Measurements from ENCODE around the gene ADAMTS7. TPM values are rescaled to one million over a fixed set of nuclear protein-coding genes. Genes with fewer than 3 reads are reported as not detected.

The ADAMTS7 gene
- total and polyA plus RNA-seq, 2 donors (not counting 1 experiment from before 2014, with no cell fraction given), result 0.10 to 16.6 TPM

DNA sequence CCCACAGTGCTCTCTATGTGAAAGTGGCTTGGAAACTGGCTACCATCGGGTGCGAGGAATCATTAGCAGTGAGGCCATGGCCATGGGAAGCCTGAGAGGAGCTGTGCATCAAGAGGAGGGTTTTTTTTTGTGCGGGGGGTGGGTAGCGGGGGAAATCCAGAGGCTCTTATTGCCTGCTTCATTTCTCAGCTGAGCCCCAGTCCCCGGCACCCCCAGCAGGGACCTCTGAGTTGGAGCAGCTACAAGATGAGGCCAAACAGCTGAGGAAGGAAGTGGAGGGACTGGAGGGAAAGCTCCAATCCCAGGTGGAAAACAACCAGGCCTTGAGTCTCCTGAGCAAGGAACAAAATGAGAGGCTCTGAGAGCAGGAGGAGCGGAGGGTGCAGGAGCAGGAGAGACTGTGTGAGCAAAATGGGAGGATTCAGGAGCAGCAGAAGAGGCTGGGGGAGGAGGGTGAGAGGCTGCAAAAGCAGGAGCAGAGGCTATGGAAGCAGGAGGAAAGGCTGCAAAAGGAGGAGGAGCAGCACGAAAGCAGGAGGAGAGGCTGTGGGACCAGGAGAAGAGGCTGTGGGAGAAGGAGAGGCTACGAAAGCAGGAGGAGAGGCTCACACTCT lies 76.7 kb downstream of the ADAMTS7 start:
- no peaks in the 10 kb centered on the region for H3K4me1 ChIP-seq (ENCODE audit: control insufficient read depth in 2 of 2, insufficient read depth in 2 of 2, low read length in 2 of 2)
- ATAC-seq (ENCODE audit: low read depth) (no peak), DNase-seq (no peak)
- H3K36me3 ChIP-seq (replicated peaks in 1 of 2; ENCODE audit: control extremely low read depth in 1 of 2, control insufficient read depth in 1 of 2, extremely low read depth in 1 of 2, insufficient read depth in 2 of 2, low read length in 1 of 2), result no peaks in the 10 kb centered on the region
- WGBS (ENCODE audit: insufficient coverage), result 84% methylated on average over 7 of the region's 8 CpGs
- peaks cover 2% of the 10 kb centered on the region for H3K4me1 Mint-ChIP-seq
- H3K27me3 ChIP-seq (replicated peaks in 1 of 4; ENCODE audit: control extremely low read depth in 1 of 4, control insufficient read depth in 3 of 4, insufficient read depth in 4 of 4, low read length in 3 of 4), result no peaks in the 10 kb centered on the region
- peaks cover 34% of the 10 kb centered on the region for H3K27me3 Mint-ChIP-seq
- POLR2A ChIA-PET, result no interaction called here
- TF ChIP-seq, protein P1, sequence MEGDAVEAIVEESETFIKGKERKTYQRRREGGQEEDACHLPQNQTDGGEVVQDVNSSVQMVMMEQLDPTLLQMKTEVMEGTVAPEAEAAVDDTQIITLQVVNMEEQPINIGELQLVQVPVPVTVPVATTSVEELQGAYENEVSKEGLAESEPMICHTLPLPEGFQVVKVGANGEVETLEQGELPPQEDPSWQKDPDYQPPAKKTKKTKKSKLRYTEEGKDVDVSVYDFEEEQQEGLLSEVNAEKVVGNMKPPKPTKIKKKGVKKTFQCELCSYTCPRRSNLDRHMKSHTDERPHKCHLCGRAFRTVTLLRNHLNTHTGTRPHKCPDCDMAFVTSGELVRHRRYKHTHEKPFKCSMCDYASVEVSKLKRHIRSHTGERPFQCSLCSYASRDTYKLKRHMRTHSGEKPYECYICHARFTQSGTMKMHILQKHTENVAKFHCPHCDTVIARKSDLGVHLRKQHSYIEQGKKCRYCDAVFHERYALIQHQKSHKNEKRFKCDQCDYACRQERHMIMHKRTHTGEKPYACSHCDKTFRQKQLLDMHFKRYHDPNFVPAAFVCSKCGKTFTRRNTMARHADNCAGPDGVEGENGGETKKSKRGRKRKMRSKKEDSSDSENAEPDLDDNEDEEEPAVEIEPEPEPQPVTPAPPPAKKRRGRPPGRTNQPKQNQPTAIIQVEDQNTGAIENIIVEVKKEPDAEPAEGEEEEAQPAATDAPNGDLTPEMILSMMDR (IDR thresholded peaks at IDR 0.05), result no peak
- TF ChIP-seq EZH2 (IDR thresholded peaks at IDR 0.05; ENCODE audit: borderline replicate concordance, insufficient read depth, low read depth, low read length, poor library complexity, severe bottlenecking), result no peak
- no peaks in the 10 kb centered on the region for H3K79me2 ChIP-seq (ENCODE audit: control insufficient read depth, insufficient read depth, low read length)
- H2AFZ ChIP-seq (ENCODE audit: insufficient read depth, low read depth, low read length, poor library complexity, severe bottlenecking), result no peak overlapping the region
- H3K9me3 ChIP-seq (ENCODE audit: control extremely low read depth in 1 of 3, control insufficient read depth in 2 of 3, insufficient read depth in 1 of 3, low read length in 2 of 3), result no peaks in the 10 kb centered on the region
- no peak overlapping the region for H3K27ac Mint-ChIP-seq
- intact Hi-C loops (cut with micrococcal nuclease), result no loop called here
- no peak overlapping the region for H3K27ac ChIP-seq (ENCODE audit: low read length in 2 of 2)
- CTCF ChIA-PET, result no interaction called here
- no peak overlapping the region for H3K4me2 ChIP-seq (replicated peaks; ENCODE audit: low read depth, low read length, poor library complexity, severe bottlenecking)
- no peak overlapping the region for H3K4me3 ChIP-seq (ENCODE audit: control extremely low read depth in 1 of 5, extremely low read depth in 1 of 5, insufficient read depth in 1 of 5, low read depth in 2 of 5, low read length in 4 of 5)
- H4K20me1 ChIP-seq (ENCODE audit: control insufficient read depth, insufficient read depth, low read length, poor library complexity, severe bottlenecking), result no peaks in the 10 kb centered on the region
- no peaks in the 10 kb centered on the region for H3K9me3 Mint-ChIP-seq (ENCODE audit: insufficient read depth)
- H3K4me3 Mint-ChIP-seq, result no peak overlapping the region
- H3K9ac ChIP-seq (ENCODE audit: low read length), result no peak overlapping the region

DNA sequence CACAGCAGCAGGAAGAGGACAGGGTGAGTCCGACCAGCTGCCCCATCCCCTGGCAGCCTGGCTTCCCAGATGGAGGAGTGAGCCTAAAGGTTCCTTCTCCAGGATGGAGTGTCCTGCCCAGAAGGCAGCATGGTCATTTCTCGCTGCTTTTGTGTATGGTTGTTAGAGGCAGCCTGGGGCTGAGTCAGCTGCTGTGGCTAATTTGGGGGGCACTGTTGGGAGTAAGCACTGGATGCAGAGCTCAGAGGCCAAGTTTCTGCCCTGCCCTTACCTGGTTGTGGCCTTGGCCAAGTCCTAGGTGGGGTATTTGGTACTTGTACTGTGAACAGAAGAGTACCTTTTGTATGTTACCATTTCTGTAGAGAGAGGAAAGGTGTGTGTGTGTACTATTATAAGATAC lies 78.6 kb downstream of the ADAMTS7 start:
- peaks cover 29% of the 10 kb centered on the region for H3K27me3 Mint-ChIP-seq
- no peaks in the 10 kb centered on the region for H4K20me1 ChIP-seq (ENCODE audit: control insufficient read depth, insufficient read depth, low read length, poor library complexity, severe bottlenecking)
- no peaks in the 10 kb centered on the region for H3K79me2 ChIP-seq (ENCODE audit: control insufficient read depth, insufficient read depth, low read length)
- H3K9me3 ChIP-seq (ENCODE audit: control extremely low read depth in 1 of 3, control insufficient read depth in 2 of 3, insufficient read depth in 1 of 3, low read length in 2 of 3), result no peaks in the 10 kb centered on the region
- WGBS (ENCODE audit: insufficient coverage), result 95% methylated on average over 2 of the region's 2 CpGs
- no peaks in the 10 kb centered on the region for H3K9me3 Mint-ChIP-seq (ENCODE audit: insufficient read depth)
- no peak for DNase-seq
- POLR2A ChIA-PET, result no interaction called here
- no peak for ATAC-seq (ENCODE audit: low read depth)
- no peak overlapping the region for H3K4me3 Mint-ChIP-seq
- no peak overlapping the region for H3K4me2 ChIP-seq (replicated peaks; ENCODE audit: low read depth, low read length, poor library complexity, severe bottlenecking)
- no peak overlapping the region for H3K4me3 ChIP-seq (ENCODE audit: control extremely low read depth in 1 of 5, extremely low read depth in 1 of 5, insufficient read depth in 1 of 5, low read depth in 2 of 5, low read length in 4 of 5)
- no peaks in the 10 kb centered on the region for H3K36me3 ChIP-seq (replicated peaks in 1 of 2; ENCODE audit: control extremely low read depth in 1 of 2, control insufficient read depth in 1 of 2, extremely low read depth in 1 of 2, insufficient read depth in 2 of 2, low read length in 1 of 2)
- no peaks in the 10 kb centered on the region for H3K4me1 ChIP-seq (ENCODE audit: control insufficient read depth in 2 of 2, insufficient read depth in 2 of 2, low read length in 2 of 2)
- no peak overlapping the region for H3K27ac Mint-ChIP-seq
- H3K4me1 Mint-ChIP-seq, result no peaks in the 10 kb centered on the region
- TF ChIP-seq, protein P1 (IDR thresholded peaks at IDR 0.05), result no peak
- no peak for TF ChIP-seq EZH2 (IDR thresholded peaks at IDR 0.05; ENCODE audit: borderline replicate concordance, insufficient read depth, low read depth, low read length, poor library complexity, severe bottlenecking)
- H3K9ac ChIP-seq (ENCODE audit: low read length), result no peak overlapping the region
- H2AFZ ChIP-seq (ENCODE audit: insufficient read depth, low read depth, low read length, poor library complexity, severe bottlenecking), result no peak overlapping the region
- no peak overlapping the region for H3K27ac ChIP-seq (ENCODE audit: low read length in 2 of 2)
- H3K27me3 ChIP-seq (replicated peaks in 1 of 4; ENCODE audit: control extremely low read depth in 1 of 4, control insufficient read depth in 3 of 4, insufficient read depth in 4 of 4, low read length in 3 of 4), result no peaks in the 10 kb centered on the region
- intact Hi-C loops (cut with micrococcal nuclease), result no loop called here
- CTCF ChIA-PET, result no interaction called here

Data from B cell (primary cell).